HCT116 (cell line): Measurements from ENCODE around the gene RRP12. TPM values are rescaled to one million over a fixed set of nuclear protein-coding genes. Genes with fewer than 3 reads are reported as not detected.
A peak's percentile ranks its signal among the peaks of the same experiment; 100 is the strongest.

Experiments
- ATAC-seq: fragments of 200-7000 bp; cut with Tn5 transposase; 2 replicates; pipeline ENCODE4 v1.9.1; 2020; ENCODE audit warnings: mild to moderate bottlenecking, moderate library complexity
- BruUV-seq: library from RNA; stranded (reverse); fragments of 400-500 nt; replicated peaks from 2 replicates; lab custom pipeline; 2021; lab: Mats Ljungman, UMichigan
- CTCF ChIA-PET: fragments of 300-600 bp; sonication (Branson Sonifier 250); formaldehyde crosslinking; loops from one replicate; lab custom pipeline; 2021; ENCODE audit warnings: antibody characterized with exemption; lab: Charles Lee
- POLR2A ChIA-PET: fragments of 300-600, 350-600 bp; sonication (Branson Sonifier 250); formaldehyde crosslinking; loops from one replicate; lab custom pipeline; 2021; ENCODE audit warnings: antibody characterized with exemption; lab: Charles Lee
- RAD21 ChIA-PET, 2 experiments: fragments of 300-600 bp; sonication (Branson Sonifier 250); formaldehyde crosslinking; loops; one replicate each; lab custom pipeline; 2023; ENCODE audit warnings: low total read pairs in 2 of 2; ENCODE audit not compliant: uncharacterized antibody in 2 of 2, unreplicated experiment in 2 of 2, low non-redundant PET in 1 of 2; lab: Charles Lee
- DNase-seq: peaks from one replicate; pipeline ENCODE4 v3.0.0-alpha.2; 2010; ENCODE audit warnings: low read depth, low spot score
- H2AFZ ChIP-seq: fragments of 200-600 bp; shearing (Covaris generic), sonication (generic); 2 replicates; pipeline ENCODE4 v1.6.1; 2017; ENCODE audit warnings: low read depth, mixed run types, mixed read lengths, antibody characterized with exemption, low read length; ENCODE audit not compliant: poor library complexity, severe bottlenecking
- H3K27ac ChIP-seq: 2 replicates; pipeline ENCODE4 v1.5.1; 2012; ENCODE audit warnings: low read depth, low read length
- H3K27me3 ChIP-seq: fragments of 200-600 bp; sonication (generic); 2 replicates; pipeline ENCODE4 v1.6.1; 2016; ENCODE audit warnings: mixed run types, low read length, mixed read lengths; ENCODE audit not compliant: insufficient read depth
- H3K36me3 ChIP-seq, 2 experiments: fragments of 200-500 bp in 1 of 2; fragments of 200-600 bp in 1 of 2; sonication (Bioruptor generic) in 1 of 2; sonication (generic) in 1 of 2; 2 replicates each; pipeline versions ENCODE4 v1.5.1 to v1.6.1; 2014 to 2016; ENCODE audit warnings: low read length in 2 of 2, inconsistent platforms in 1 of 2, mixed read lengths in 1 of 2, mixed run types in 1 of 2; ENCODE audit not compliant: insufficient read depth in 2 of 2, control insufficient read depth in 1 of 2
- H3K4me1 ChIP-seq, 2 experiments: fragments of 200-600 bp in 1 of 2; sonication (generic) in 1 of 2; 2 replicates each; pipeline versions ENCODE4 v1.5.1 to v1.6.1; 2012 to 2017; ENCODE audit warnings: low read length in 2 of 2, inconsistent platforms in 1 of 2, mild to moderate bottlenecking in 1 of 2, mixed read lengths in 1 of 2, mixed run types in 1 of 2, moderate library complexity in 1 of 2; ENCODE audit not compliant: insufficient read depth in 2 of 2, control insufficient read depth in 1 of 2
- H3K4me2 ChIP-seq: fragments of 200-600 bp; sonication (generic); 2 replicates; pipeline ENCODE4 v1.6.1; 2017; ENCODE audit warnings: mixed run types, low read length, mixed read lengths
- H3K4me3 ChIP-seq, 2 experiments: fragments of 200-600 bp in 1 of 2; sonication (generic) in 1 of 2; replicated peaks in 1 of 2; 2 replicates each; pipeline ENCODE4 v1.5.1; 2011 to 2016; ENCODE audit warnings: low read length in 2 of 2, control low read depth in 1 of 2, low read depth in 1 of 2, mild to moderate bottlenecking in 1 of 2, mixed read lengths in 1 of 2, mixed run types in 1 of 2
- H3K79me2 ChIP-seq: fragments of 200-600 bp; sonication (generic); 2 replicates; pipeline ENCODE4 v1.6.1; 2017; ENCODE audit warnings: mild to moderate bottlenecking, mixed run types, low read length, moderate library complexity, mixed read lengths; ENCODE audit not compliant: insufficient read depth
- H3K9ac ChIP-seq: fragments of 200-600 bp; sonication (generic); 2 replicates; pipeline ENCODE4 v1.6.1; 2016; ENCODE audit warnings: low read length, mixed read lengths
- H3K9me2 ChIP-seq: fragments of 200-600 bp; sonication (generic), shearing (Covaris generic); 2 replicates; pipeline ENCODE4 v1.6.1; 2017; ENCODE audit warnings: mixed run types, mild to moderate bottlenecking, moderate library complexity; ENCODE audit not compliant: insufficient read depth
- H3K9me3 ChIP-seq, 2 experiments: fragments of 200-500 bp in 1 of 2; fragments of 200-600 bp in 1 of 2; sonication (Bioruptor generic) in 1 of 2; sonication (generic) in 1 of 2; 2 replicates each; pipeline ENCODE4 v1.6.1; 2014 to 2017; ENCODE audit warnings: low read length in 2 of 2, mixed read lengths in 2 of 2, inconsistent platforms in 1 of 2, low read depth in 1 of 2, mild to moderate bottlenecking in 1 of 2, mixed run types in 1 of 2, moderate library complexity in 1 of 2; ENCODE audit not compliant: control insufficient read depth in 1 of 2, insufficient read depth in 1 of 2
- H4K20me1 ChIP-seq: fragments of 200-600 bp; sonication (generic), shearing (Covaris generic); 2 replicates; pipeline ENCODE4 v1.6.1; 2017; ENCODE audit warnings: mixed run types, mild to moderate bottlenecking, moderate library complexity; ENCODE audit not compliant: insufficient read depth
- CBX3 ChIP-seq: IDR thresholded peaks from 2 replicates; pipeline ENCODE4 v1.6.1; 2012; ENCODE audit warnings: low read depth
- CEBPB ChIP-seq: IDR thresholded peaks from 2 replicates; pipeline ENCODE4 v1.6.1; 2012; ENCODE audit warnings: low read depth
- EGR1 ChIP-seq: IDR thresholded peaks from 2 replicates; pipeline ENCODE4 v1.6.1; 2012; ENCODE audit warnings: low read depth
- EZH2phosphoT487 ChIP-seq: fragments of 200-600 bp; IDR thresholded peaks from 2 replicates; pipeline ENCODE4 v1.6.1; 2018; ENCODE audit warnings: antibody characterized with exemption, borderline replicate concordance
- POLR2AphosphoS5 ChIP-seq: IDR thresholded peaks from 2 replicates; pipeline ENCODE4 v1.6.1; 2011; ENCODE audit warnings: mild to moderate bottlenecking, low read depth, low read length, moderate library complexity
- RAD21 ChIP-seq: IDR thresholded peaks from 2 replicates; pipeline ENCODE4 v1.6.1; 2012; ENCODE audit warnings: low read depth, mild to moderate bottlenecking
- SIN3A ChIP-seq: IDR thresholded peaks from 2 replicates; pipeline ENCODE4 v1.6.1; 2012; ENCODE audit warnings: low read depth
- SP1 ChIP-seq: IDR thresholded peaks from 2 replicates; pipeline ENCODE4 v1.6.1; 2012; ENCODE audit warnings: low read depth
- YY1 ChIP-seq: IDR thresholded peaks from 2 replicates; pipeline ENCODE4 v1.6.1; 2011; ENCODE audit warnings: low read length, low read depth, moderate library complexity, mild to moderate bottlenecking; ENCODE audit not compliant: insufficient replicate concordance; ENCODE audit errors: extremely low read depth
- ZFX ChIP-seq: fragments of 450-650 bp; IDR thresholded peaks from 2 replicates; pipeline ENCODE4 v1.6.1; 2017
- intact Hi-C: fragments of 100-400 bp; cut with micrococcal nuclease; formaldehyde crosslinking; loops from 2 replicates; pipeline ENCODE4 v1.10.0; 2022
- total RNA-seq: library from RNA; stranded (reverse); gene quantifications from one replicate; pipeline ENCODE4 v1.2.1, GENCODE V29; 2021; ENCODE audit not compliant: unreplicated experiment
- TF ChIP-seq, protein P1 (sequence below): IDR thresholded peaks from 2 replicates; pipeline ENCODE4 v1.6.1; 2011; ENCODE audit warnings: mild to moderate bottlenecking, low read length, moderate library complexity; ENCODE audit not compliant: insufficient replicate concordance; ENCODE audit errors: extremely low read depth

RRP12 gene
- total RNA-seq, 1 experiment from 2014 or later: 67.0 TPM

DNA sequence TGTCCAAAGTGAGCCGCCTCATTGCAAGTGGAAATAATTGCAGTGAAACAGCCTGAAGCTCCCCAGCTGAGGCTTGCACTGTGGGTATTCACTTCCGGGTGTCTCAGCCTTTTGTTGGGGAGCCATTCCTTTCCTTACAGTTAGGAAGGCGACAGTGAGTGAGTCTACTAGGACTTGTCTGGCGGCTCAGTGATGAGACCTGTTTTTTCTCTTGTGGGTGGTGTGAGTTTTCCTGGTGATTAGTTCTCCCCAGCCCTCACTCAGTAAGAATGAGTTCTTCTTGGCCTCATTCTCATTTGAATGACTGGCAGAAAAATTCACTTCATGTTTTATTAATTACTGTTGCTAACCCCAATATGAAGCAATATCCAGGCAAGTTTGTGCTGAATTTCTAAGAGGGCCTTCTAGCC is 27.4 kb upstream of the RRP12 start:
- no peak overlapping the region for H3K4me3 ChIP-seq
- H4K20me1 ChIP-seq: peaks cover 14% of the 10 kb centered on the region; the same call in 1 of the 2 replicates
- H3K27me3 ChIP-seq: no peaks in the 10 kb centered on the region
- ChIA-PET POLR2A (no interaction called here), CTCF (no interaction called here), RAD21 (no interaction called here)
- no TSS peak for BruUV-seq
- H3K27ac ChIP-seq: no peak overlapping the region
- H2AFZ ChIP-seq: no peak overlapping the region
- DNase-seq: no peak
- intact Hi-C loops: no loop called here
- peaks cover 66% of the 10 kb centered on the region for H3K79me2 ChIP-seq
- peaks cover 29 to 45% of the 10 kb centered on the region in 2 experiments for H3K36me3 ChIP-seq
- H3K4me1 ChIP-seq: peaks cover 8 to 24% of the 10 kb centered on the region in 2 experiments
- H3K9me2 ChIP-seq: no peaks in the 10 kb centered on the region
- H3K9me3 ChIP-seq: no peaks in the 10 kb centered on the region
- no peak for ATAC-seq
- H3K9ac ChIP-seq: no peak overlapping the region
- H3K4me2 ChIP-seq: peak overlapping the region; percentile 85; the same call in 1 of the 2 replicates
- no peak for TF ChIP-seq ZFX
- TF ChIP-seq YY1: no peak
- no peak for TF ChIP-seq CEBPB
- no peak for TF ChIP-seq POLR2AphosphoS5
- no peak for TF ChIP-seq SIN3A
- TF ChIP-seq SP1: no peak
- TF ChIP-seq CBX3: no peak
- TF ChIP-seq EGR1: no peak
- no peak for TF ChIP-seq RAD21
- TF ChIP-seq, protein P1, sequence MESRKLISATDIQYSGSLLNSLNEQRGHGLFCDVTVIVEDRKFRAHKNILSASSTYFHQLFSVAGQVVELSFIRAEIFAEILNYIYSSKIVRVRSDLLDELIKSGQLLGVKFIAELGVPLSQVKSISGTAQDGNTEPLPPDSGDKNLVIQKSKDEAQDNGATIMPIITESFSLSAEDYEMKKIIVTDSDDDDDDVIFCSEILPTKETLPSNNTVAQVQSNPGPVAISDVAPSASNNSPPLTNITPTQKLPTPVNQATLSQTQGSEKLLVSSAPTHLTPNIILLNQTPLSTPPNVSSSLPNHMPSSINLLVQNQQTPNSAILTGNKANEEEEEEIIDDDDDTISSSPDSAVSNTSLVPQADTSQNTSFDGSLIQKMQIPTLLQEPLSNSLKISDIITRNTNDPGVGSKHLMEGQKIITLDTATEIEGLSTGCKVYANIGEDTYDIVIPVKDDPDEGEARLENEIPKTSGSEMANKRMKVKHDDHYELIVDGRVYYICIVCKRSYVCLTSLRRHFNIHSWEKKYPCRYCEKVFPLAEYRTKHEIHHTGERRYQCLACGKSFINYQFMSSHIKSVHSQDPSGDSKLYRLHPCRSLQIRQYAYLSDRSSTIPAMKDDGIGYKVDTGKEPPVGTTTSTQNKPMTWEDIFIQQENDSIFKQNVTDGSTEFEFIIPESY: no peak
- TF ChIP-seq EZH2phosphoT487: no peak
- TF ChIP-seq, all 23 proteins: peak for 0
